ENCODE data around the gene CBX1. TPM values are rescaled to one million over a fixed set of nuclear protein-coding genes. Genes with fewer than 3 reads are reported as not detected.
"Not testable (repeated sequence)": the region's sequence is repeated elsewhere in the genome, so short reads cannot be mapped to it uniquely, and the experiment has no call there.

CBX1 gene
- total RNA-seq, 1 donor from 2014 or later, result 181 TPM

GRCh38 chr17:48093341-48094045 lies 7.8 kb downstream of the CBX1 start:
- H3K27ac Mint-ChIP-seq, result peak overlapping the region; percentile 78
- DNase-seq (ENCODE audit: low spot score, unreplicated experiment), result no peak
- peaks cover 5% of the 10 kb centered on the region for H3K4me1 Mint-ChIP-seq (ENCODE audit: low read depth)
- H3K27me3 Mint-ChIP-seq, result no peaks in the 10 kb centered on the region
- H3K4me3 Mint-ChIP-seq (ENCODE audit: low read depth), result no peak overlapping the region
- TF ChIP-seq CTCF (IDR thresholded peaks at IDR 0.05; ENCODE audit: unreplicated experiment), result no peak
- peaks cover 11% of the 10 kb centered on the region for H3K36me3 Mint-ChIP-seq (ENCODE audit: insufficient read depth)
- H3K9me3 Mint-ChIP-seq (ENCODE audit: low read depth), result no peaks in the 10 kb centered on the region

GRCh38 chr17:48084932-48085331 lies 16.3 kb downstream of the CBX1 start:
- Mint-ChIP-seq H3K4me1 (ENCODE audit: low read depth) (peaks cover 8% of the 10 kb centered on the region), H3K36me3 (ENCODE audit: insufficient read depth) (peaks cover 3% of the 10 kb centered on the region), H3K27me3 (no peaks in the 10 kb centered on the region), H3K4me3 (ENCODE audit: low read depth) (no peak overlapping the region), H3K27ac (no peak overlapping the region), H3K9me3 (ENCODE audit: low read depth) (no peaks in the 10 kb centered on the region)
- no peak for DNase-seq (ENCODE audit: low spot score, unreplicated experiment)
- TF ChIP-seq CTCF (IDR thresholded peaks at IDR 0.05; ENCODE audit: unreplicated experiment), result no peak

GRCh38 chr17:48081858-48082257 lies 19.4 kb downstream of the CBX1 start:
- H3K27me3 Mint-ChIP-seq, result no peaks in the 10 kb centered on the region
- no peak for DNase-seq (ENCODE audit: low spot score, unreplicated experiment)
- H3K36me3 Mint-ChIP-seq (ENCODE audit: insufficient read depth), result no peaks in the 10 kb centered on the region
- no peaks in the 10 kb centered on the region for H3K9me3 Mint-ChIP-seq (ENCODE audit: low read depth)
- no peak overlapping the region for H3K4me3 Mint-ChIP-seq (ENCODE audit: low read depth)
- TF ChIP-seq CTCF (IDR thresholded peaks at IDR 0.05; ENCODE audit: unreplicated experiment), result no peak
- peaks cover 8% of the 10 kb centered on the region for H3K4me1 Mint-ChIP-seq (ENCODE audit: low read depth)
- H3K27ac Mint-ChIP-seq, result peak overlapping the region; percentile 84

- H3K9me3 Mint-ChIP-seq (ENCODE audit: low read depth); H3K27me3 Mint-ChIP-seq; H3K4me1 Mint-ChIP-seq (ENCODE audit: low read depth); H3K27ac Mint-ChIP-seq; DNase-seq (ENCODE audit: low spot score, unreplicated experiment); H3K4me3 Mint-ChIP-seq (ENCODE audit: low read depth): not testable (repeated sequence)
- peaks cover 17% of the 10 kb centered on the region for H3K36me3 Mint-ChIP-seq (ENCODE audit: insufficient read depth)
Measured at GRCh38 chr17:48077152-48077551, 24.1 kb downstream of the CBX1 start.

GRCh38 chr17:48074322-48075081 lies 26.8 kb downstream of the CBX1 start:
- H3K4me1 Mint-ChIP-seq (ENCODE audit: low read depth), result peaks cover 3% of the 10 kb centered on the region
- H3K4me3 Mint-ChIP-seq (ENCODE audit: low read depth), result no peak overlapping the region
- H3K36me3 Mint-ChIP-seq (ENCODE audit: insufficient read depth), result peaks cover 22% of the 10 kb centered on the region
- no peaks in the 10 kb centered on the region for H3K9me3 Mint-ChIP-seq (ENCODE audit: low read depth)
- peak overlapping the region; percentile 52 for H3K27ac Mint-ChIP-seq
- H3K27me3 Mint-ChIP-seq, result no peaks in the 10 kb centered on the region
- peak; percentile 73 for TF ChIP-seq CTCF (IDR thresholded peaks at IDR 0.05; ENCODE audit: unreplicated experiment)
- peak; percentile 50 for DNase-seq (ENCODE audit: low spot score, unreplicated experiment)

GRCh38 chr17:48073566-48074094 lies 27.6 kb downstream of the CBX1 start:
- not testable (repeated sequence) for H3K4me1 Mint-ChIP-seq (ENCODE audit: low read depth); H3K27ac Mint-ChIP-seq; DNase-seq (ENCODE audit: low spot score, unreplicated experiment); H3K4me3 Mint-ChIP-seq (ENCODE audit: low read depth); H3K9me3 Mint-ChIP-seq (ENCODE audit: low read depth); H3K27me3 Mint-ChIP-seq
- peaks cover 24% of the 10 kb centered on the region for H3K36me3 Mint-ChIP-seq (ENCODE audit: insufficient read depth)

- peak overlapping the region; percentile 52 for H3K27ac Mint-ChIP-seq
Measured at GRCh38 chr17:48072811-48073210, 28.5 kb downstream of the CBX1 start.

More at GRCh38 chr17:48072811-48073210, 28.5 kb downstream of the CBX1 start:
- not testable (repeated sequence) for DNase-seq (ENCODE audit: low spot score, unreplicated experiment); H3K9me3 Mint-ChIP-seq (ENCODE audit: low read depth); H3K4me3 Mint-ChIP-seq (ENCODE audit: low read depth); H3K4me1 Mint-ChIP-seq (ENCODE audit: low read depth); H3K27me3 Mint-ChIP-seq
- peaks cover 28% of the 10 kb centered on the region for H3K36me3 Mint-ChIP-seq (ENCODE audit: insufficient read depth)

Data from progenitor cell of endocrine pancreas (in vitro differentiated cells).